ENCODE measurements around the gene MRPL37.

- no peak for TF ChIP-seq CTCF (IDR thresholded peaks at IDR 0.05)
- TF ChIP-seq POLR2A (IDR thresholded peaks at IDR 0.05) = no peak
These were observed 23.7 kb downstream of the MRPL37 start for GRCh38 chr1:54223441-54224202.

All from adrenal gland (tissue), 5 donors.